GM13977 (cell line): ENCODE measurements around the gene TCEA3.

Experiments used
- DNase-seq: peaks from one replicate; pipeline ENCODE4 v3.0.0; 2012; ENCODE audit warnings: low spot score
- CTCF ChIP-seq: IDR thresholded peaks from 2 replicates; pipeline ENCODE4 v1.5.1; 2012; ENCODE audit warnings: mild to moderate bottlenecking, control low read depth; ENCODE audit not compliant: insufficient read depth; ENCODE audit errors: extremely low read depth, missing control alignments
- in situ Hi-C: fragments of 300-500 bp; cut with MboI; formaldehyde crosslinking; loops from one replicate; pipeline ENCODE4 v1.12.0; 2022; ENCODE audit warnings: low sequenced_read_pairs, low pct_unique_long_range_greater_than_20kb, mixed read lengths, inconsistent platforms; ENCODE audit not compliant: unreplicated experiment

Gene TCEA3

DNA sequence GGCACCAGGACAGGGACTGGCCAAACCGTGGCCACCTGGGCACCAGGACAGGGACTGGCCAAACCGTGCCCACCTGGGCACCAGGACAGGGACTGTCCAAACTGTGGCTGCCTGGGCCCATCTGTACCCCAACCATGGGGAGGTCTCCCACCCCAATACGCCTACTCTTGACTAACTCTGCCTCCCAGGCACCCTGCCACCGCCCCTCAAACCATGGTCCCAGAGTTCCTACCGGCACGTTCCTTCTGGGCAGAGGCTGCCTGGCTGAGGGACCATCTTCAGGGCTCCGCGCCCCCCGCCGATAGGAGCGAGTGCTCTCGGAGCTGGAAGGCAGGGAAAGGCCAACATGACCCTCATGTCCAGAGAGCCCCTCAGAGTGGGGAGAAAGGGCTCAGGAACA is 6.3 kb upstream of the TCEA3 start:
- no peak for TF ChIP-seq CTCF

DNA sequence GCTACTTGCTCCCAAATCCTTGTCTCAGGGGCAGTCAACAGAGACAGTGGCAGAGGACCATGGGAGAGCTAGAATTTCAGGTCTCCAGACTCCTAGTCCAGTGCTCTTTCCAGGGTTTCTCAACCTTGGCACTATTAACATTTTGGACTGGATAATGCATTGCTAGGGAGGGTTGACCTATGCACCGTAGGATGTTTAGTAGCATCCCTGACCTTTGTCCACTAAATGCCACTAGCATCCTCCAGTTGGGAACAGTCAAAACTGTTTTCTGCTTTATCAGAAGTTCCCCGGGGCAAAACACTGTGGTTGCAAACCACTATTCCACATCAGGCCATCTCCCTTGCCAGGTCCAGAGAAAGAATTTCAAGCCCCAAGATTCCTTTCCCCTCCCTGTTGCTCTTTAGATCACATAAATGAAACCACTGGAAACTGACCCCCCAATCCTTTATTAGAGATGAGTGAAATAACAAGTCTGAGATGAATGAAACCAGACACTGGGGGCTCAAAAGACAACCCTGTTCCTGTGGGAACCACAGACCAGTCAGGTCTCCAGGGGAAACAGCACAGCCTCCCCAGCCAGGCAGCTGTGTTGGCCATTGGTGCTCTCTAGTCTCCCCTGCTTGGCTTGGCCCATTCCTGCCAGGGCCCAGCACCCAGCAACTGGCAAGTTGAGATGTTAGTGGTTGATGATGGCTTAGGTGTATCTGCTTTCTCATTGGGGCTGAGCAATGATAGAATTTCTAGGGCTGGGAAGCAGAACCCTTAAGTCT is 3.8 kb upstream of the TCEA3 start:
- in situ Hi-C loops: no loop called here
- DNase-seq: no peak
- TF ChIP-seq CTCF: no peak

More for the DNA sequence above, 6.3 kb upstream of the TCEA3 start:
- in situ Hi-C loops: no loop called here
- no peak for DNase-seq

DNA sequence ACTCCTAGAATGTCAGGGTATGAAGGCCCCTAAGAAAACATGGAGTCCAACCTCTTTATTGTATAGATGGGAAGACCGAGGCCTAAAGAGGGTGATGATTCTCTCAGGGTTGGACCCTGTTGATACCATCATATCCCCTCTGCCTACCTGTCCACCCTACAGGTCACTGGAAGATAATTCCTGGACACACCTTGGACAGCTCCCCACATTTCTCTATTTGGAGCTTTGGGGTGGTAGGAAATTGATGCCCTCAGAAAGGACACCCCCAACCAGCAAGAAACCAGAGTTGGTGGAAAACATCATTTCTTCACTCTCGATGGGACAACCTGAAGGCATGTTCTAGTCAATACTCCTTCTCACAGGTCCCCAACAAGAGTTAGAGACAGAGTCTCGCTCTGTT is 3.0 kb upstream of the TCEA3 start:
- DNase-seq: no peak
- in situ Hi-C loops: no loop called here
- TF ChIP-seq CTCF: no peak

DNA sequence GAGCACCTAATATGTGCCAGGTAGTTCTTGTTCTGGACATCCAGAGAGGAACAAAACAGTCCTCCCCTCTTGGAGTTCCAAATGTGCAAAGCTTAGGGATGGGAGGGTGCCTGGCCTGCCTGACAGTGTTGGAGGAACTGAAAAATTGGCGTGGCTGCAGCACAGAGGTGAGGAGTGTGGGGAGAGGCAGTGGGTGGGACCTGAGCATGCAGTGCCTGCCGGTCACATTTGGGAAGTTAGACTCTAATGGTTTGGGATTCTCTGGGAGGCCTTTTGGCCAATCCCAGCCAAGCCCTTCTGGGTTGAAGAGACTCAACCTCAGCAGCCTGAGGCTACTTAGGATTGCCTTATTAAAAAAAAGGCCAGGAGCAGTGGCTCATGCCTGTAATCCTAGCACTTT is 2.3 kb upstream of the TCEA3 start:
- TF ChIP-seq CTCF: no peak
- DNase-seq: no peak
- in situ Hi-C loops: no loop called here

DNA sequence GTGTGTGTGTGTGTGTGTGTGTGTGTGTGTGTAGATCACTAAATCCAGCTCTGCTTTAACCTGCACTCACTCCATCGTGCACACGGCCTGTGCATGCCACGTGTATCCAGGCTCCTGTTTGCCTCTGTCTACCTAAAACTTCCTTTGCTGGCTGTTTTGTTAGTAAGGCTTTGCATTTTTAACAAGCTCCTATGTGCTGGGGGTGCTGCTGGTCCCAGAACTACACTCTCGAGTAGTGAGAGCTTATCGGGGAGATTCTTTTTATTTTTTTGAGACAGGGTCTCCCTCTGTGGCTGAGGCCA is 596 bp upstream of the TCEA3 start:
- in situ Hi-C loops: no loop called here

GRCh38 chr1:23423415-23424292 is 894 bp downstream of the TCEA3 start:
- in situ Hi-C loops: no loop called here
- TF ChIP-seq CTCF: no peak

More for the DNA sequence above, 596 bp upstream of the TCEA3 start:
- TF ChIP-seq CTCF: no peak
- no peak for DNase-seq

More at GRCh38 chr1:23423415-23424292, 894 bp downstream of the TCEA3 start:
- DNase-seq: no peak
